ENCODE data around the gene TMEM203. TPM values are rescaled to one million over a fixed set of nuclear protein-coding genes. Genes with fewer than 3 reads are reported as not detected.

Gene TMEM203
- total RNA-seq, 4 donors from 2014 or later, result 23.1 to 47.9 (median 30.0) TPM

DNA sequence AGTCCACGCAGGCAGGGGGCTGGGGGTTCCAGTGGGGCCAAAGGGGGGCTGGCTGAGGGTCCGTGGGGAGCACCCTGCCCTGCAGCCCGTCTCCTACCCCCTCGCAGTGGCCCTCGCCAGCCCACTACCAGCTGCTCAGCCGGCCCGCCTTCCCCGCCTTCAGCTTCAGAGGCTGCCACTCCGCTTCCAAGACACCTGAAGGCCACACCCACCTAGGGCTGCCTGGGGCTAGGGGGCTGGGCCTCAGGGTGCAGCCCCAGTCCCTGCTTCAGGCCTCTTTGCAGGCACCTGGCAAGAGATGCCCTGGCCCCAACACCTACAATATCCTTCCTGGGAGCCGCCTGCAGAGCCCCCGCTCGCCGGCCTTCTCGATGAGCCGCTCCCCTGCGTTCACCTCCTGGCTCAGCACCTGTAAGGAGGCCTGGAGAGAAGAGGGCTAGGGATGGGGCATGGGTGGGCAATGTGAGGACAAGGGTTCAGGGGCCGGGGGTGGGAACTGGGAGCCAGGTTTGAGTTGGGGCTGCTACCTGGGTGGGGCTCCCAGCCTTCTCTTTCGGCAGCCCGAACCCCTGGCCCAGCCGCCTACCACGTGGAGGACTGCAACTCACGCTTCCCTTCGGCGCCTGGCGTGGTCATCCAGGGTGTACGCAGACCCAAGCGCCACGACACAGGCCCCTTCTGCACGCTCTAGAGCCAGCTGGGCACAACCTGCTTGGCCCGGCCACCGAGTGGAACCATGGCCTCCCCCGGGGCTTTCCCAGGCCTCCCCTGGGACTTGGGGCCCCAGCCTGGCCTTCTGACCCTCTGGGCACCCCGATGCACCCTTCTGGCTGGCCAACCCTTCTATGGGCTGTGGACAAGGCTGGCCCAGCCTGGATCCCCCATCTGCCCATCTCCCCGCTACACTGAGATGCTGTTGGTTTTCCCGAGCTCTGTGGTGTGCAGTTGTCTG is 47.4 kb upstream of the TMEM203 start:
- H3K36me3 ChIP-seq, result peaks cover 0 to 15% (median 5%) of the 10 kb centered on the region in 3 donors

DNA sequence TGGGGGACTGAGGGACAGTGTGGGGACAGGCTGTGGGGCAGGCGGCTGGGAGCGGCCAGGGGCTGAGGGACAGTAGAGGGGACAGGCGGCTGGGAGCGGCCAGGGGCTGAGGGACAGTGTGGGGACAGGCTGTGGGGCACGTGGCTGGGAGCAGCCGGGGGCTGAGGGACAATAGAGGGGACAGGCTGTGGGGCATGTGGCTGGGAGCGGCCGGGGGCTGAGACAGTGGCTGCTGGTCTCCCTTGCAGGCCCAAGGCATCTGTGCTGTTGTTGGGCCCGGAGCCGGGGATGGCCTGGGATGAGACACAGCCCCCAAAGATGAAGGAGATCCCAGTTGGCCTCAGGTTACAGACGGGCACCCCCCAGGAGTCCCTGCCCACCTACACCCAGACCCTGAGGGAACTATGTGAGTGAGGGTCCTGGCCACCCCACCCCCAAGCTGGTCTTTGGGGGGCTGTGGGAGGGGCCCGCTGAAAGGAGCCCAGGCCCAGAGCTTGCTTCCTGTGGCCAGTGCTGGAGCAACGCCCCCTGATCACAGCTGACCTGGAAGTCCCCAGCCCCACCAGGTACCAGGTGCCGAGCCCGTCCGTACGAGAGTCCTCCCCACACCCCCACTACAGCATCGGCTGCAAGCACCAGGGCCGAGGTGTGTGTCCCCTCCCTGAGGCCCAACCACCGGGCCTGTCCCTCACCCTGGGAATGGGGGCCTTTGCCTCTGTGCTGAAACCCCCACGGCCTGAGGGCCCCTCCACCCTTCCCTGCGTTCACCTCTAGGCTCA is 46.2 kb upstream of the TMEM203 start:
- no peaks in the 10 kb centered on the region for H3K9me3 ChIP-seq
- no peak overlapping the region for H3K27ac ChIP-seq
- TF ChIP-seq EP300 (IDR thresholded peaks at IDR 0.05), result no peak
- TF ChIP-seq, protein P1, sequence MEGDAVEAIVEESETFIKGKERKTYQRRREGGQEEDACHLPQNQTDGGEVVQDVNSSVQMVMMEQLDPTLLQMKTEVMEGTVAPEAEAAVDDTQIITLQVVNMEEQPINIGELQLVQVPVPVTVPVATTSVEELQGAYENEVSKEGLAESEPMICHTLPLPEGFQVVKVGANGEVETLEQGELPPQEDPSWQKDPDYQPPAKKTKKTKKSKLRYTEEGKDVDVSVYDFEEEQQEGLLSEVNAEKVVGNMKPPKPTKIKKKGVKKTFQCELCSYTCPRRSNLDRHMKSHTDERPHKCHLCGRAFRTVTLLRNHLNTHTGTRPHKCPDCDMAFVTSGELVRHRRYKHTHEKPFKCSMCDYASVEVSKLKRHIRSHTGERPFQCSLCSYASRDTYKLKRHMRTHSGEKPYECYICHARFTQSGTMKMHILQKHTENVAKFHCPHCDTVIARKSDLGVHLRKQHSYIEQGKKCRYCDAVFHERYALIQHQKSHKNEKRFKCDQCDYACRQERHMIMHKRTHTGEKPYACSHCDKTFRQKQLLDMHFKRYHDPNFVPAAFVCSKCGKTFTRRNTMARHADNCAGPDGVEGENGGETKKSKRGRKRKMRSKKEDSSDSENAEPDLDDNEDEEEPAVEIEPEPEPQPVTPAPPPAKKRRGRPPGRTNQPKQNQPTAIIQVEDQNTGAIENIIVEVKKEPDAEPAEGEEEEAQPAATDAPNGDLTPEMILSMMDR (IDR thresholded peaks at IDR 0.05), result no peak
- TF ChIP-seq POLR2A (IDR thresholded peaks at IDR 0.05), result no peak
- DNase-seq (ENCODE audit: low spot score in 2 of 2), result no peak
- no peaks in the 10 kb centered on the region for H3K27me3 ChIP-seq
- 76 to 84% methylated on average over 20 to 21 of the region's 22 CpGs for WGBS, 2 donors
- peaks cover 0 to 31% (median 19%) of the 10 kb centered on the region in 4 donors for H3K4me1 ChIP-seq
- H3K4me3 ChIP-seq, result no peak overlapping the region
- peaks cover 0 to 6% (median 0%) of the 10 kb centered on the region in 3 donors for H3K36me3 ChIP-seq

More for the DNA sequence above, 47.4 kb upstream of the TMEM203 start:
- TF ChIP-seq POLR2A (IDR thresholded peaks at IDR 0.05) (no peak), EP300 (IDR thresholded peaks at IDR 0.05) (no peak)
- TF ChIP-seq, protein P1 (IDR thresholded peaks at IDR 0.05), result no peak
- no peak for DNase-seq (ENCODE audit: low spot score in 2 of 2)
- Histone ChIP-seq H3K9me3 (no peaks in the 10 kb centered on the region), H3K4me1 (peaks cover 0 to 38% (median 22%) of the 10 kb centered on the region in 4 donors), H3K27me3 (no peaks in the 10 kb centered on the region), H3K4me3 (no peak overlapping the region), H3K27ac (no peak overlapping the region)
- 81 to 92% methylated on average over 22 to 28 of the region's 35 CpGs for WGBS, 2 donors

DNA sequence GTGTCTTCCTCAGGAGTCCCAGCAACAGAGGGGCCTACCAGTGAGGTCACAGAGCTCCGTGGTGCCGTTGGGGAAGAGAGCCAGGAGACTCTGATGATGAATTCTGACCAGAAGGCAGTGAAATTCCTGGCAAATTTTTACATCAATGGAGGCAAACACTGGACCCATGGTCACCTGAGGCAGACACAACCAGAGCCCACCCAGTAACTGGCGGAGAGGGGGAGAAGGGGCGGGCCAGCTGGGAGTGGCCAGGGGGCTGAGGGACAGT is 45.7 kb upstream of the TMEM203 start, which contains the start of gene STPG3:
Gene STPG3 (plus strand): TSS at position 93 of the 268 bp plus-strand sequence. CDS start 1 bp downstream, at position 94.
- H3K36me3 ChIP-seq, result peaks cover 0 to under 1% (median 0%) of the 10 kb centered on the region in 3 donors
- H3K27ac ChIP-seq, result no peak within 1 kb of the TSS
- DNase-seq (ENCODE audit: low spot score in 2 of 2), result no peak
- WGBS, 2 donors, result 51 to 62% methylated on average over 4 of the region's 4 CpGs
- H3K4me1 ChIP-seq, result peaks cover 0 to 26% (median 14%) of the 10 kb centered on the region in 4 donors
- no peaks in the 10 kb centered on the region for H3K27me3 ChIP-seq
- no peaks in the 10 kb centered on the region for H3K9me3 ChIP-seq
- TF ChIP-seq POLR2A (IDR thresholded peaks at IDR 0.05), result no peak
- H3K4me3 ChIP-seq, result no peak within 1 kb of the TSS

DNA sequence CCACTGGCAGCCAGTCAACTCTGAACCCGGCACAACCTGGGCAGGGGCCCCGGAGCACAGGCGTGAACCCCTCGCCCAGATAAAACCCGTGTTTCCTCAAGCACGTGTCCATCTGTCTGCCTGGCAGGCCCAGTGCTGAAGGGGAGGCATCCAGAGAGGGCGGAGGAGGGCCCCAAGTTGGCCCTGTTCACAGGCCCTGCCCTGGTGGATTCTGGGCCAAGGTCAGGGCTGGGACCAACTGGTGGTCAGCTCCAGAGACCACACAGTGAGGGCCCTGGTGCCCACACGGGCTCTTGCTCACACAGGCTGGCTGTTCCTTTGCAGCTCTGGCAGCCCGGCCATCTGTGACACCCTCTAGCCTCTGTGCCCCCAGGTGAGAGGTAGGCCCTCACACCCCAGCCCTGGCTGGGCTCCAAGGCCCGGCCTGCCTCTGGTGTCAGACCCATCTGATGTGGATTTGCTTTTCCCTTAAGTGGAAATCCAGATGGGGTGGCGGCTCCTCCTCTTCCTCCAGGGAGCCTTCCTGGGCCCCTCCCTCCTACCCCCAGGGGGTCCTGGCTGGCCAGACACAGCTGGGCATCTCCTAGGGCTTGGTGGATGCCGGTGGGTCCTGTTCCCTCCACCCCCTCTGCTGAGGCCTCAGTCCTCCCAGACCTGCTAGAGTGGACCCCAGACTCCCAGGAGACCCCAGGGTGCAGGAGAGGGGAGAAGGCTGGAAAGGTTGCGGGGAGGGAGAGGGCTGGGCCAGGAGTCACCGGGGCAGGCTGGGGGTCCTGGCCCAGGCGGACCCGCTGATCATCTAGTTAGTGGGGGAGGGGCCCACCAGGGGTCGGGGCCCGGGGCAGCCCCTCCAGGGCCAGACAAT is 45.1 kb upstream of the TMEM203 start:
- whole genome bisulfite sequencing, 2 donors, result 62 to 63% methylated on average over 10 to 15 of the region's 18 CpGs
- H3K36me3 ChIP-seq, result no peaks in the 10 kb centered on the region
- H3K27me3 ChIP-seq, result no peaks in the 10 kb centered on the region
- no peak for DNase-seq (ENCODE audit: low spot score in 2 of 2)
- H3K4me1 ChIP-seq, result peaks cover 0 to 21% (median 9%) of the 10 kb centered on the region in 4 donors
- TF ChIP-seq EP300 (IDR thresholded peaks at IDR 0.05) (no peak), POLR2A (IDR thresholded peaks at IDR 0.05) (no peak)
- TF ChIP-seq, protein P1 (IDR thresholded peaks at IDR 0.05), result no peak
- no peaks in the 10 kb centered on the region for H3K9me3 ChIP-seq
- H3K27ac ChIP-seq, result no peak overlapping the region
- H3K4me3 ChIP-seq, result no peak overlapping the region

DNA sequence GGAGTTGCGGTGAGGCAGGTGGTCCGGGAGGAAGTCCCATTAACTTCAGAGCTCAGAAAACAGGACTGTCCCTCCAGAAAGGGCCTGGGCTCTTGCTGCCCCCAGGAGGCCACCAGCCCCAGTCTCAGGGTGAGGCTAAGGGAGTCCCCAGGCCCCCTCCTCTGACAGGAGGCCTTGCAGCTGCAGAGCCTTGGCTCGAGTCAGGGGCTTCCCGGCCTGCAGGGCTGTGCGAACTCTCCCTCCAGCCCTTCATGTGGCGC is 42.4 kb upstream of the TMEM203 start:
- H3K27ac ChIP-seq, result no peak overlapping the region
- DNase-seq (ENCODE audit: low spot score in 2 of 2), result no peak
- H3K27me3 ChIP-seq, result no peaks in the 10 kb centered on the region
- peaks cover 0 to 11% (median 3%) of the 10 kb centered on the region in 3 donors for H3K36me3 ChIP-seq
- no peaks in the 10 kb centered on the region for H3K9me3 ChIP-seq
- no peak overlapping the region for H3K4me3 ChIP-seq
- peaks cover 0 to 31% (median 3%) of the 10 kb centered on the region in 4 donors for H3K4me1 ChIP-seq
- 85 to 86% methylated on average over 5 to 6 of the region's 6 CpGs for WGBS, 2 donors
- no peak for TF ChIP-seq POLR2A (IDR thresholded peaks at IDR 0.05)
- TF ChIP-seq EP300 (IDR thresholded peaks at IDR 0.05), result no peak
- TF ChIP-seq, protein P1 (IDR thresholded peaks at IDR 0.05), result no peak

All from tibial nerve (tissue), 4 donors.